SU-DHL-6 (cell line): ENCODE data around the gene DPP10.

Source experiments
- H2AFZ ChIP-seq: fragments of 200-600 bp; sonication (generic); 2 replicates; pipeline ENCODE4 v1.6.1; 2014; ENCODE audit warnings: low read depth, mild to moderate bottlenecking, moderate library complexity, mixed read lengths, antibody characterized with exemption, low read length; ENCODE audit not compliant: severe bottlenecking
- H3F3A ChIP-seq: fragments of 200-600 bp; shearing (Covaris generic); 2 replicates; pipeline ENCODE4 v1.6.0; 2016; ENCODE audit warnings: antibody characterized with exemption, mild to moderate bottlenecking; ENCODE audit not compliant: insufficient read depth
- H3K27ac ChIP-seq: fragments of 200-600 bp; sonication (generic); 2 replicates; pipeline ENCODE4 v1.5.1; 2016; ENCODE audit warnings: low read depth, mild to moderate bottlenecking, low read length, moderate library complexity, mixed read lengths
- H3K27me3 ChIP-seq: fragments of 200-600 bp; sonication (generic), shearing (Covaris generic); 2 replicates; pipeline ENCODE4 v1.6.0; 2014; ENCODE audit warnings: mild to moderate bottlenecking, low read length
- H3K36me3 ChIP-seq: fragments of 200-600 bp; sonication (generic); 2 replicates; pipeline ENCODE4 v1.6.1; 2014; ENCODE audit warnings: mild to moderate bottlenecking, low read length, mixed read lengths
- H3K4me2 ChIP-seq: fragments of 300-600, 200-600 bp; shearing (Covaris generic), sonication (generic); 2 replicates; pipeline ENCODE4 v1.6.0; 2014; ENCODE audit warnings: low read length, low read depth, mild to moderate bottlenecking; ENCODE audit not compliant: poor library complexity, severe bottlenecking
- H3K4me3 ChIP-seq: fragments of 200-600 bp; sonication (generic); 2 replicates; pipeline ENCODE4 v1.5.1; 2014; ENCODE audit warnings: antibody characterized with exemption, low read length, mild to moderate bottlenecking, mixed read lengths; ENCODE audit not compliant: insufficient read depth, poor library complexity, severe bottlenecking
- H3K79me2 ChIP-seq: fragments of 200-600 bp; sonication (generic); 2 replicates; pipeline ENCODE4 v1.6.1; 2014; ENCODE audit warnings: mild to moderate bottlenecking, low read length, moderate library complexity; ENCODE audit not compliant: insufficient read depth
- H3K9ac ChIP-seq: fragments of 200-600 bp; sonication (generic); 2 replicates; pipeline ENCODE4 v1.7.0; 2014; ENCODE audit warnings: mild to moderate bottlenecking, low read length
- H3K9me2 ChIP-seq: fragments of 200-600 bp; sonication (generic); replicated peaks from 2 replicates; pipeline ENCODE4 v1.6.1; 2014; ENCODE audit warnings: low read length; ENCODE audit not compliant: insufficient read depth
- H3K9me3 ChIP-seq: fragments of 200-600 bp; sonication (generic); 2 replicates; pipeline ENCODE4 v1.6.1; 2014; ENCODE audit warnings: low read length, mixed read lengths; ENCODE audit not compliant: insufficient read depth
- H4K20me1 ChIP-seq: fragments of 200-600 bp; sonication (generic); 2 replicates; pipeline ENCODE4 v1.6.1; 2014; ENCODE audit warnings: low read depth, mild to moderate bottlenecking, antibody characterized with exemption, low read length, moderate library complexity, mixed read lengths
- CTCF ChIP-seq: fragments of 200-600 bp; sonication (generic); IDR thresholded peaks from one replicate; pipeline ENCODE4 v1.5.1; 2017; ENCODE audit warnings: antibody characterized with exemption, mild to moderate bottlenecking, low read length, moderate library complexity; ENCODE audit not compliant: insufficient read depth, poor library complexity, severe bottlenecking
- EZH2phosphoT487 ChIP-seq: fragments of 200-600 bp; sonication (generic), shearing (Covaris generic); conservative IDR thresholded peaks from 2 replicates; pipeline ENCODE4 v1.6.1; 2018; ENCODE audit warnings: mild to moderate bottlenecking, antibody characterized with exemption, low read length, moderate library complexity, mixed read lengths

The DPP10 gene

GRCh38 chr2:115542331-115542730 lies 1099.9 kb downstream of the DPP10 start:
- Histone ChIP-seq H4K20me1 (no peaks in the 10 kb centered on the region), H2AFZ (no peak overlapping the region), H3K9me3 (no peaks in the 10 kb centered on the region), H3K4me3 (no peak overlapping the region), H3K9ac (no peak overlapping the region), H3K9me2 (no peaks in the 10 kb centered on the region), H3F3A (no peaks in the 10 kb centered on the region), H3K4me2 (no peak overlapping the region), H3K36me3 (no peaks in the 10 kb centered on the region), H3K27me3 (no peaks in the 10 kb centered on the region), H3K27ac (no peak overlapping the region), H3K79me2 (no peaks in the 10 kb centered on the region)
- TF ChIP-seq EZH2phosphoT487 (no peak), CTCF (no peak)

- Histone ChIP-seq H3K79me2 (no peaks in the 10 kb centered on the region), H4K20me1 (no peaks in the 10 kb centered on the region), H3K36me3 (no peaks in the 10 kb centered on the region), H3K9me3 (no peaks in the 10 kb centered on the region), H3K4me3 (no peak overlapping the region), H3K4me2 (no peak overlapping the region), H3K27ac (no peak overlapping the region), H3K27me3 (no peaks in the 10 kb centered on the region), H2AFZ (no peak overlapping the region), H3K9ac (no peak overlapping the region), H3F3A (no peaks in the 10 kb centered on the region), H3K9me2 (no peaks in the 10 kb centered on the region)
- TF ChIP-seq EZH2phosphoT487 = no peak
- no peak for TF ChIP-seq CTCF
These were observed 1100.6 kb downstream of the DPP10 start for GRCh38 chr2:115543024-115543423.

DNA sequence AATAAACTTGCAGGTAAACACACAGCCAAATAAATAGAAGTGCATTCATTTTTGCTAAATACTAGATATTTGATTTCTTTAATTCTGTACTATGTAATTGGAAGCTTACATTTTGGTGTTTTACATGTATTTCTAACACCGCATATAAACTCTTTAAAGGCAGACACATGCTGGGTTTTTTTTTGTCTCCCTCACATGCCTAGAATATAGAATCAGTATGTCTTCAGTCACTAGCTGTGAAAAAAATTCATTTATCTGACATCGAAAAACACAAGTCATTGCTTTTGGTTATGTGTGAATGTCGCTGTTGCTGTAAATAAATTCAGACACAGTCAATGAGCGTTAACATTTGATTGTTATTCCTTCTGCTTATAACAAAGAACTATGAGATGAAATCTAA lies 1101.0 kb downstream of the DPP10 start:
- TF ChIP-seq CTCF (no peak), EZH2phosphoT487 (no peak)
- H3K4me3 ChIP-seq = no peak overlapping the region
- H3K27me3 ChIP-seq = no peaks in the 10 kb centered on the region
- H3F3A ChIP-seq = no peaks in the 10 kb centered on the region
- no peak overlapping the region for H3K9ac ChIP-seq
- no peaks in the 10 kb centered on the region for H3K9me2 ChIP-seq
- H3K4me2 ChIP-seq = no peak overlapping the region
- no peak overlapping the region for H3K27ac ChIP-seq
- no peaks in the 10 kb centered on the region for H3K36me3 ChIP-seq
- no peak overlapping the region for H2AFZ ChIP-seq
- H3K9me3 ChIP-seq = no peaks in the 10 kb centered on the region
- H4K20me1 ChIP-seq = no peaks in the 10 kb centered on the region
- no peaks in the 10 kb centered on the region for H3K79me2 ChIP-seq

GRCh38 chr2:115549611-115550130 lies 1107.2 kb downstream of the DPP10 start:
- H3K27me3 ChIP-seq = no peaks in the 10 kb centered on the region
- H3F3A ChIP-seq = no peaks in the 10 kb centered on the region
- H3K4me3 ChIP-seq = no peak overlapping the region
- no peak overlapping the region for H3K27ac ChIP-seq
- H3K9me3 ChIP-seq = no peaks in the 10 kb centered on the region
- TF ChIP-seq CTCF = no peak
- TF ChIP-seq EZH2phosphoT487 = no peak
- H2AFZ ChIP-seq = no peak overlapping the region
- H4K20me1 ChIP-seq = no peaks in the 10 kb centered on the region
- H3K4me2 ChIP-seq = no peak overlapping the region
- H3K9me2 ChIP-seq = no peaks in the 10 kb centered on the region
- H3K36me3 ChIP-seq = no peaks in the 10 kb centered on the region
- H3K79me2 ChIP-seq = no peaks in the 10 kb centered on the region
- no peak overlapping the region for H3K9ac ChIP-seq
